Neural cell (in vitro differentiated cells): ENCODE results near the gene OBSL1. TPM values are rescaled to one million over a fixed set of nuclear protein-coding genes. Genes with fewer than 3 reads are reported as not detected.

Experiments used
- H2AFZ ChIP-seq: fragments of 200-600, 300-800 bp; sonication (generic), shearing (Covaris generic); 2 replicates; pipeline ENCODE4 v1.6.0; 2014; ENCODE audit warnings: low read depth, mild to moderate bottlenecking, antibody characterized with exemption, low read length, moderate library complexity
- H3F3A ChIP-seq: fragments of 200-600 bp; shearing (Covaris generic); 2 replicates; pipeline ENCODE4 v1.6.1; 2016; ENCODE audit warnings: mild to moderate bottlenecking, moderate library complexity, mixed read lengths, antibody characterized with exemption, low read length; ENCODE audit not compliant: insufficient read depth, poor library complexity, severe bottlenecking
- H3K27ac ChIP-seq: fragments of 200-600, 300-800 bp; sonication (generic), shearing (Covaris generic); 2 replicates; pipeline ENCODE4 v1.5.1; 2014; ENCODE audit warnings: mild to moderate bottlenecking, low read length, moderate library complexity
- H3K27me3 ChIP-seq: fragments of 300-800, 200-600 bp; sonication (generic), shearing (Covaris generic); 2 replicates; pipeline ENCODE4 v1.6.0; 2014; ENCODE audit warnings: mild to moderate bottlenecking, low read depth, low read length, moderate library complexity; ENCODE audit not compliant: insufficient read depth
- H3K36me3 ChIP-seq: fragments of 300-800, 200-600 bp; sonication (generic), shearing (Covaris generic); 2 replicates; pipeline ENCODE4 v1.5.1; 2014; ENCODE audit warnings: mild to moderate bottlenecking, antibody characterized with exemption, low read length, moderate library complexity; ENCODE audit not compliant: insufficient read depth
- H3K4me2 ChIP-seq: fragments of 300-800, 200-600 bp; sonication (generic), shearing (Covaris generic); 2 replicates; pipeline ENCODE4 v1.6.0; 2014; ENCODE audit warnings: mild to moderate bottlenecking, low read length
- H3K4me3 ChIP-seq: fragments of 300-800, 200-600 bp; sonication (generic), shearing (Covaris generic); 2 replicates; pipeline ENCODE4 v1.5.1; 2014; ENCODE audit warnings: mild to moderate bottlenecking, low read length, moderate library complexity
- H3K79me2 ChIP-seq: fragments of 200-600 bp; shearing (Covaris generic); replicated peaks from 2 replicates; pipeline ENCODE4 v1.6.0; 2014; ENCODE audit warnings: mild to moderate bottlenecking, low read length, moderate library complexity; ENCODE audit not compliant: insufficient read depth
- H3K9ac ChIP-seq: fragments of 300-800, 200-600 bp; sonication (generic), shearing (Covaris generic); 2 replicates; pipeline ENCODE4 v1.6.1; 2016; ENCODE audit warnings: mild to moderate bottlenecking, low read length, mixed read lengths
- H3K9me2 ChIP-seq: fragments of 200-600 bp; shearing (Covaris generic); 2 replicates; pipeline ENCODE4 v1.6.1; 2016; ENCODE audit warnings: mild to moderate bottlenecking, low read length, mixed read lengths; ENCODE audit not compliant: insufficient read depth
- H3K9me3 ChIP-seq: fragments of 200-600, 300-800 bp; sonication (generic), shearing (Covaris generic); 2 replicates; pipeline ENCODE4 v1.6.1; 2016; ENCODE audit warnings: mild to moderate bottlenecking, mixed run types, low read length, moderate library complexity, mixed read lengths
- H4K20me1 ChIP-seq: fragments of 200-600 bp; shearing (Covaris generic); 2 replicates; pipeline ENCODE4 v1.6.1; 2016; ENCODE audit warnings: mild to moderate bottlenecking, mixed run types; ENCODE audit not compliant: insufficient read depth
- CTCF ChIP-seq: fragments of 450-650 bp; IDR thresholded peaks from 2 replicates; pipeline ENCODE4 v1.5.1; 2014; ENCODE audit warnings: antibody characterized with exemption, mild to moderate bottlenecking, moderate library complexity; ENCODE audit not compliant: poor library complexity, severe bottlenecking
- EP300 ChIP-seq: fragments of 450-650 bp; conservative IDR thresholded peaks from 2 replicates; pipeline ENCODE4 v1.6.1; 2014; ENCODE audit warnings: antibody characterized with exemption, mild to moderate bottlenecking, moderate library complexity; ENCODE audit not compliant: poor library complexity, severe bottlenecking
- EZH2 ChIP-seq: fragments of 200-600, 300-800 bp; shearing (Covaris generic), sonication (generic); IDR thresholded peaks from 2 replicates; pipeline ENCODE4 v1.6.1; 2014; ENCODE audit warnings: antibody characterized with exemption, low read length, borderline replicate concordance, mild to moderate bottlenecking; ENCODE audit not compliant: insufficient read depth, poor library complexity, severe bottlenecking
- MXI1 ChIP-seq: fragments of 450-650 bp; conservative IDR thresholded peaks from 2 replicates; pipeline ENCODE4 v1.6.1; 2014; ENCODE audit warnings: antibody characterized with exemption, mild to moderate bottlenecking; ENCODE audit not compliant: poor library complexity, severe bottlenecking
- POLR2AphosphoS5 ChIP-seq: IDR thresholded peaks from 2 replicates; pipeline ENCODE4 v1.6.1; 2012
- RAD21 ChIP-seq: fragments of 450-650 bp; conservative IDR thresholded peaks from 2 replicates; pipeline ENCODE4 v1.6.1; 2014; ENCODE audit warnings: antibody characterized with exemption, mild to moderate bottlenecking, moderate library complexity
- REST ChIP-seq: IDR thresholded peaks from 2 replicates; pipeline ENCODE4 v1.6.1; 2012; ENCODE audit warnings: borderline replicate concordance
- SMC3 ChIP-seq: fragments of 450-650 bp; conservative IDR thresholded peaks from 2 replicates; pipeline ENCODE4 v1.6.1; 2014; ENCODE audit warnings: antibody characterized with exemption, mild to moderate bottlenecking, moderate library complexity; ENCODE audit not compliant: poor library complexity
- TAF1 ChIP-seq: IDR thresholded peaks from 2 replicates; pipeline ENCODE4 v1.6.1; 2012; ENCODE audit warnings: low read depth
- polyA plus RNA-seq: library from polyadenylated mRNA; depleted of rRNA; stranded (reverse); fragments of >200 nt; gene quantifications from 2 replicates; pipeline ENCODE4 v1.2.3, GENCODE V29; 2014

The OBSL1 gene
- polyA plus RNA-seq, 1 donor from 2014 or later = 59.7 TPM

GRCh38 chr2:219523031-219523671 is 48.2 kb downstream of the OBSL1 start:
- H3K27ac ChIP-seq = no peak overlapping the region
- H3K4me2 ChIP-seq = no peak overlapping the region
- no peaks in the 10 kb centered on the region for H3K36me3 ChIP-seq
- no peaks in the 10 kb centered on the region for H4K20me1 ChIP-seq
- H3K4me3 ChIP-seq = peak overlapping the region; percentile 55
- no peak overlapping the region for H2AFZ ChIP-seq
- no peak overlapping the region for H3K9ac ChIP-seq
- H3K79me2 ChIP-seq = no peaks in the 10 kb centered on the region
- TF ChIP-seq EZH2 (no peak), SMC3 (no peak), REST (no peak), TAF1 (no peak), CTCF (no peak), POLR2AphosphoS5 (no peak), RAD21 (no peak), EP300 (no peak), MXI1 (no peak)
- H3F3A ChIP-seq = no peaks in the 10 kb centered on the region
- H3K9me3 ChIP-seq = no peaks in the 10 kb centered on the region
- H3K9me2 ChIP-seq = no peaks in the 10 kb centered on the region
- no peaks in the 10 kb centered on the region for H3K27me3 ChIP-seq

- H3F3A ChIP-seq = no peaks in the 10 kb centered on the region
- H3K4me3 ChIP-seq = peak overlapping the region; percentile 55
- no peak overlapping the region for H2AFZ ChIP-seq
- TF ChIP-seq POLR2AphosphoS5 (no peak), RAD21 (no peak), CTCF (no peak), MXI1 (no peak), EP300 (no peak), REST (no peak), SMC3 (no peak), TAF1 (no peak), EZH2 (no peak)
- H3K9me2 ChIP-seq = no peaks in the 10 kb centered on the region
- H3K9me3 ChIP-seq = no peaks in the 10 kb centered on the region
- H4K20me1 ChIP-seq = no peaks in the 10 kb centered on the region
- no peak overlapping the region for H3K4me2 ChIP-seq
- no peaks in the 10 kb centered on the region for H3K36me3 ChIP-seq
- no peaks in the 10 kb centered on the region for H3K79me2 ChIP-seq
- H3K27me3 ChIP-seq = no peaks in the 10 kb centered on the region
- no peak overlapping the region for H3K27ac ChIP-seq
- H3K9ac ChIP-seq = no peak overlapping the region
Observed at GRCh38 chr2:219522111-219523030, 49.0 kb downstream of the OBSL1 start.
